ENCODE data around the gene RASD1. TPM values are rescaled to one million over a fixed set of nuclear protein-coding genes. Genes with fewer than 3 reads are reported as not detected.

RASD1 gene
- total and polyA plus RNA-seq, 9 donors: 3.8 to 8.2 (median 5.0) TPM

GRCh38 chr17:17446666-17447155, 49.5 kb downstream of the RASD1 start:
- H3K36me3 ChIP-seq (ENCODE audit: control insufficient read depth, insufficient read depth, low read length): no peaks in the 10 kb centered on the region
- no peaks in the 10 kb centered on the region for H3K27me3 ChIP-seq (ENCODE audit: control insufficient read depth, insufficient read depth, low read length)
- H3K4me3 ChIP-seq (ENCODE audit: low read length): no peak overlapping the region
- no peaks in the 10 kb centered on the region for H3K9me3 ChIP-seq (replicated peaks; ENCODE audit: control insufficient read depth, low read depth, low read length)
- DNase-seq: no peak
- 82% methylated on average over 4 of the region's 4 CpGs for WGBS (ENCODE audit: insufficient coverage)
- H3K27ac ChIP-seq (ENCODE audit: low read length): peak overlapping the region; percentile 62
- peaks cover 23% of the 10 kb centered on the region for H3K4me1 ChIP-seq (ENCODE audit: control insufficient read depth, insufficient read depth, low read length)

GRCh38 chr17:17445925-17446665, 50.1 kb downstream of the RASD1 start:
- 67% methylated on average over 3 of the region's 12 CpGs for WGBS (ENCODE audit: insufficient coverage)
- H3K36me3 ChIP-seq (ENCODE audit: control insufficient read depth, insufficient read depth, low read length): no peaks in the 10 kb centered on the region
- H3K9me3 ChIP-seq (replicated peaks; ENCODE audit: control insufficient read depth, low read depth, low read length): no peaks in the 10 kb centered on the region
- peaks cover 23% of the 10 kb centered on the region for H3K4me1 ChIP-seq (ENCODE audit: control insufficient read depth, insufficient read depth, low read length)
- H3K27me3 ChIP-seq (ENCODE audit: control insufficient read depth, insufficient read depth, low read length): no peaks in the 10 kb centered on the region
- DNase-seq: peak; percentile 41
- no peak overlapping the region for H3K4me3 ChIP-seq (ENCODE audit: low read length)
- H3K27ac ChIP-seq (ENCODE audit: low read length): peak overlapping the region; percentile 67

GRCh38 chr17:17445296-17445924, 50.8 kb downstream of the RASD1 start:
- Histone ChIP-seq H3K27me3 (ENCODE audit: control insufficient read depth, insufficient read depth, low read length) (no peaks in the 10 kb centered on the region), H3K4me1 (ENCODE audit: control insufficient read depth, insufficient read depth, low read length) (peaks cover 20% of the 10 kb centered on the region), H3K36me3 (ENCODE audit: control insufficient read depth, insufficient read depth, low read length) (no peaks in the 10 kb centered on the region), H3K9me3 (replicated peaks; ENCODE audit: control insufficient read depth, low read depth, low read length) (no peaks in the 10 kb centered on the region), H3K27ac (ENCODE audit: low read length) (peak overlapping the region; percentile 67), H3K4me3 (ENCODE audit: low read length) (no peak overlapping the region)
- WGBS (ENCODE audit: insufficient coverage): 57% methylated on average over 6 of the region's 8 CpGs
- no peak for DNase-seq

Other genes starting within 250 kb of the RASD1 start
- gene COPS3, start 215.1 kb downstream of the RASD1 start, total RNA-seq: 80.7 TPM
- gene COPS3, start 215.1 kb downstream of the RASD1 start, polyA plus RNA-seq (ENCODE audit: insufficient read depth in 1 of 8, insufficient read length in 8 of 8, low replicate concordance in 1 of 8): 10 to 100 TPM; 63.0 to 77.7 (median 70.4) TPM
- 6.5 TPM for gene NT5M, start 193.0 kb downstream of the RASD1 start, total RNA-seq
- gene NT5M, start 193.0 kb downstream of the RASD1 start, polyA plus RNA-seq (ENCODE audit: insufficient read depth in 1 of 8, insufficient read length in 8 of 8, low replicate concordance in 1 of 8): 10 to 100 TPM in 1 of 8 donors, 1 to 10 TPM in 7; 5.1 to 10.8 (median 6.7) TPM
- 13.1 TPM for gene MED9, start 19.4 kb downstream of the RASD1 start, total RNA-seq
- gene MED9, start 19.4 kb downstream of the RASD1 start, polyA plus RNA-seq (ENCODE audit: insufficient read depth in 1 of 8, insufficient read length in 8 of 8, low replicate concordance in 1 of 8): 10 to 100 TPM; 13.5 to 17.6 (median 15.8) TPM
- 26.2 TPM for gene PEMT, start 95.3 kb upstream of the RASD1 start, total RNA-seq
- 10 to 100 TPM; 20.0 to 28.6 (median 23.3) TPM for gene PEMT, start 95.3 kb upstream of the RASD1 start, polyA plus RNA-seq (ENCODE audit: insufficient read depth in 1 of 8, insufficient read length in 8 of 8, low replicate concordance in 1 of 8)
- 7.4 TPM for gene RAI1, start 185.1 kb upstream of the RASD1 start, total RNA-seq
- gene RAI1, start 185.1 kb upstream of the RASD1 start, polyA plus RNA-seq (ENCODE audit: insufficient read depth in 1 of 8, insufficient read length in 8 of 8, low replicate concordance in 1 of 8): 10 to 100 TPM; 17.7 to 25.5 (median 20.9) TPM